Measurements from ENCODE around the gene C7orf33.

Gene C7orf33

GRCh38 chr7:148581624-148582023, 8.9 kb upstream of the C7orf33 start:
- Histone ChIP-seq H3K4me1 (ENCODE audit: control insufficient read depth in 1 of 2, insufficient read depth in 1 of 2, low read depth in 1 of 2, low read length in 1 of 2) (no peaks in the 10 kb centered on the region), H3K9me3 (no peaks in the 10 kb centered on the region), H3K27me3 (no peaks in the 10 kb centered on the region), H3K4me3 (ENCODE audit: low read depth in 1 of 2, low read length in 1 of 2) (no peak overlapping the region), H3K36me3 (no peaks in the 10 kb centered on the region), H3K27ac (no peak overlapping the region)
- no peak for TF ChIP-seq CTCF (IDR thresholded peaks at IDR 0.05)

GRCh38 chr7:148584154-148584827, 6.3 kb upstream of the C7orf33 start:
- H3K4me1 ChIP-seq (ENCODE audit: control insufficient read depth in 1 of 2, insufficient read depth in 1 of 2, low read depth in 1 of 2, low read length in 1 of 2) = no peaks in the 10 kb centered on the region
- H3K36me3 ChIP-seq = no peaks in the 10 kb centered on the region
- no peaks in the 10 kb centered on the region for H3K27me3 ChIP-seq
- no peak for TF ChIP-seq CTCF (IDR thresholded peaks at IDR 0.05)
- H3K4me3 ChIP-seq (ENCODE audit: low read depth in 1 of 2, low read length in 1 of 2) = no peak overlapping the region
- no peaks in the 10 kb centered on the region for H3K9me3 ChIP-seq
- no peak overlapping the region for H3K27ac ChIP-seq

- Histone ChIP-seq H3K27ac (no peak overlapping the region), H3K4me1 (ENCODE audit: control insufficient read depth in 1 of 2, insufficient read depth in 1 of 2, low read depth in 1 of 2, low read length in 1 of 2) (no peaks in the 10 kb centered on the region), H3K4me3 (ENCODE audit: low read depth in 1 of 2, low read length in 1 of 2) (no peak overlapping the region), H3K36me3 (no peaks in the 10 kb centered on the region), H3K9me3 (no peaks in the 10 kb centered on the region), H3K27me3 (peaks cover 3% of the 10 kb centered on the region)
- no peak for TF ChIP-seq CTCF (IDR thresholded peaks at IDR 0.05)
Measured at GRCh38 chr7:148585399-148585798, 5.2 kb upstream of the C7orf33 start.

GRCh38 chr7:148587076-148587475, 3.5 kb upstream of the C7orf33 start:
- Histone ChIP-seq H3K4me1 (ENCODE audit: control insufficient read depth in 1 of 2, insufficient read depth in 1 of 2, low read depth in 1 of 2, low read length in 1 of 2) (no peaks in the 10 kb centered on the region), H3K4me3 (ENCODE audit: low read depth in 1 of 2, low read length in 1 of 2) (no peak overlapping the region), H3K36me3 (no peaks in the 10 kb centered on the region), H3K9me3 (no peaks in the 10 kb centered on the region), H3K27me3 (peaks cover 3% of the 10 kb centered on the region), H3K27ac (no peak overlapping the region)
- no peak for TF ChIP-seq CTCF (IDR thresholded peaks at IDR 0.05)

- Histone ChIP-seq H3K27me3 (peaks cover 3% of the 10 kb centered on the region), H3K4me1 (ENCODE audit: control insufficient read depth in 1 of 2, insufficient read depth in 1 of 2, low read depth in 1 of 2, low read length in 1 of 2) (no peaks in the 10 kb centered on the region), H3K27ac (no peak overlapping the region), H3K4me3 (ENCODE audit: low read depth in 1 of 2, low read length in 1 of 2) (no peak overlapping the region), H3K9me3 (no peaks in the 10 kb centered on the region), H3K36me3 (no peaks in the 10 kb centered on the region)
- TF ChIP-seq CTCF (IDR thresholded peaks at IDR 0.05) = no peak
Measured at GRCh38 chr7:148588168-148588567, 2.4 kb upstream of the C7orf33 start.
